NT2/D1 (cell line): Measurements from ENCODE around the gene ANAPC16.
"Not testable (repeated sequence)": the region's sequence is repeated elsewhere in the genome, so short reads cannot be mapped to it uniquely, and the experiment has no call there.

Source experiments
- YY1 ChIP-seq: IDR thresholded peaks from 2 replicates; pipeline ENCODE4 v1.6.1; 2011; ENCODE audit not compliant: insufficient read length, insufficient read depth
- ZNF274 ChIP-seq: IDR thresholded peaks from 2 replicates; pipeline ENCODE4 v1.6.1; 2011; ENCODE audit warnings: mild to moderate bottlenecking, low read depth, low read length

GRCh38 chr10:72208526-72208925, 7.3 kb upstream of the ANAPC16 start:
- TF ChIP-seq ZNF274, YY1: not testable (repeated sequence)
